ENCODE measurements around the gene MTHFD2.
"Not testable (repeated sequence)": the region's sequence is repeated elsewhere in the genome, so short reads cannot be mapped to it uniquely, and the experiment has no call there.

Gene MTHFD2

DNA sequence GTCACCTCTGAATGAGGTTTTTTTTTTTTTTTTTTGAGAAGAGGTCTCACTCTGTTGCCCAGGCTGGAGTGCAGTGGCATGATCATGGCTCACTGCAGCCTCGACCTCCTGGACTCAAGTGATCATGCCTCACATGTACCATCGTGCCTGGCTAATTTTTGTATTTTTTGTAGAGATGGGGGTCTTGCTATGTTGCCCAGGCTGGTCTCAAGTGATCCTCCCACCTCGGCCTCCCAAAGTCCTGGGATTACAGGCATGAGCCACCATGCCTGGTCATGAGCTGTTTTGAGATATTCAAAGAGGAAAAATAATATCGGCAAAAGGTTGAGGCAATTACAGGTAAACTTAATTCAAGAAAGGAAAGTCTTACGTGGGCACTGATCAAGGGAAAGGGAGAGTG lies 31.4 kb downstream of the MTHFD2 start:
- DNase-seq (ENCODE audit: low read depth), result not testable (repeated sequence)

DNA sequence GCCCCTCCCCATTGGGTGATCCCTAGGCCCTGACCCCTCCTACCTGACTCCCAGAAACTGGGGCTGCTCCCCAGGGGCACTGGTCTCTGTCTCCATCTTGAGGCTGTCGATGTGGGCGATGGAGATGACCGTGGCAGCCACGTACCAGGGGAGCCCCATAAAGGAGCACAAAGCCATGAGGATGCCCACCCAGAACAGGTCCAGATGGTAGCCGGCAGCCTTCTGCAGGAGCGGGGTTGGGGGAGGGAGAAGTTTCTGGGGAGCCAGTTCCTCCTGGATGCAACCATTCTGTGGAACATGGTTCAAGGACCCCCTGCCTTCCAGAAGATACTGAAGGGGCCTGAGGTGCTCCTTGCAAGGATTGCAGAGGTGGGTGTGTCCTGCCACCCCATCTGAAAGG lies 34.0 kb downstream of the MTHFD2 start:
- no peak for DNase-seq (ENCODE audit: low read depth)

DNA sequence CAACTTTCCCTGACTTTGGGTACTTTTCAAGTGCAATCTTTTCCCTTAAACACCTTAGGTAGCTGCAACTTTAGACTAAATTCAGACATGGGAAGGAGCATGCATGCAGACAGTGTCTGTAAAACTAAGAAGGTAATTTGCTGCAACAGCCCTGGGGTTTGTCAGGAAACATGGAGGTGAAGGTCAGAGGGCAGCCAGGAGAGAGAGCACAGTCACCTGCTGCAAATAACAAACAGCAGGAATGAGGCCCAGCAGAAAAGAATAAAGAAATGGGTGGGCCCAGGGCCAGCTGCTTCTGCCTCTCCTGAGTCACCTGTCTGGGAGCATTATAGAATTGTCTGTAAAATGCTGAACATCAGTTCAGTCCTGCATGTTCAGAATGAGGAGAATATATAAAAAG lies 35.2 kb downstream of the MTHFD2 start:
- DNase-seq (ENCODE audit: low read depth), result no peak

DNA sequence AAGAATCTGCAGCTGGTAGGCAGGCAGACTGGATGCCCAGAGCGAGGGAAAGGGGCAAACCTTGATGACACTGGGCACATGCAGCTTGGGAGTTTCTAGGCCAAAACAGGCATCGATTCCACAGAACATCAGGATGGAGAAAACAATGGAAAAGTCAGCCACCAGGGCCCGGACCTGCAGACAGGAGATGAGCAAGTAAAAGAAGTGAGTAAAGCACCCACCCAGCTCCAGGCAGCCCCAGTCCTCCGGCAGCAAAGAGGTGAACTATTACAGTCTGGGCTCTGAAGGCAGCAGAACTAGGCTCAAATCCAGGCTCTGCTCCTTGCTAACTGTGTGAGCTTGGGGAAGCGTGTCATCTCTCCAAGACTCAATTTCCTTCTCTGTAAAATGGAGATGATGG lies 36.6 kb downstream of the MTHFD2 start:
- DNase-seq (ENCODE audit: low read depth), result no peak

DNA sequence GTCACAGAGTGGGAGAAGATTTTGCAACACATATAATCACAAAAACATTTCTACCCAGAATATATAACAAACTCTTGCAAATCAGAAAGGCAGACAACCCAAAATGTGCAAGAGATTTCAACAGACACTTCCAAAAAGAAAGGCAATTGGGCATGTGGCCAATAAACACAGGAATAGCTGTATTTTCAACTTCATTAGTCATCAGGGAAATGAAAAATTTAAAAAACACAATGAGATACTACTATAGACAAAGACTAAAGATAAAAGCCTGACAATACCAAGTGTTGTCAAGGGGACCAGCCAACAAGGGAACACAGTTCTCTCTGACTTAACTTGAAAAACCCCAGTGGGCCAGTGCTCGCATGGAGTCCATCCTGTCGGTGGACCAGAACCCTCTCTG lies 40.5 kb downstream of the MTHFD2 start:
- no peak for DNase-seq (ENCODE audit: low read depth)

DNA sequence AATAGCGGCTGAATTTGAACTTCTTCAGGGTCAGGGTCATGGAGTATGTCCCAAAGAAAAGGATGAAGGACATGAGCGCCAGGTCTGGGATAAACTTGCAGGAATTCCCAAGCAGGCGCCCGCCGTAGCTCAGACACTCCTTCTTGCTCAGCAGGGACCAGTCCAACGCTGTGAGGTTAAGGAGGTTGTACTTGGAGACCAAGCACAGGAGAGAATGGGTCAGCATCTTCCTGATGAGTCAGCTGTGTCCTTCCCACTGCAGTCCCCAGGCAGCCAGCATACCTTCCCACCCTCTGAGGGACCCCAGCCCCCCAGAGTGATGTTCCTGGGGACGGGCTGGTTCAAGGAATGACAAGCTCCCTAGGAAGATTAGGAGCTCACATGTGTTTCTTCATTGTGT lies 40.9 kb downstream of the MTHFD2 start:
- DNase-seq (ENCODE audit: low read depth), result no peak

DNA sequence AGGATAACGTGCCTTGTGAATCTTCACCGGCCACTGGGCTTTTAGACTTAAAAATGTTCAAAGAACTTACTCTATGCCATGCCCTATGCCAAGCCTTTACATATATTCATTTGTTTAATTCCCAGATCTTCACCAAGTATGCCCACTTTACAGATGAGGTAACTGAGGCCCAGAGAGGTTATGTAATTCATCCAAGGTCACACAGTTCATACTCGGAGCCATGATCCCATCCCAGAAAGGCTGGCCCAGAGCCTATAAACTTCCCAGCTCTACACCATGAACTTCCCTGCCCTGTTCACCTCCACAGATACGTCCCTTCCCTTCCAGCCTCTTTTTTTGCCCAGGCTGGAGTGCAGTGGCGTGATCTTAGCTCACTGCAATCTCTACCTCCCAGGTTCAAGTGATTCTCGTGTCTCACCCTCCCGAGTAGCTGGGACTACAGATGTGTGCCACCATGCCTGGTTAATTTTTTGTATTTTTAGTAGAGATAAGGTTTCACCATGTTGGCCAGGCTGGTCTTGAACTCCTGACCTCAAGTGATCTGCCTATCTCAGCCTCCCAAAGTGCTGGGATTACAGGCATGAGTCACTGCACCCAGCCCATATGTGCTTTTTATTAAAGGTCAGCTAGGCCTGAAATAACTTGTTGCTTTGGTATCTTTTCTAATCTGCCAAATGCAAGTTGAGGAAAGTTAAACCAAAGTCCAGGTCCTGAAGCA lies 44.1 kb downstream of the MTHFD2 start:
- no peak for DNase-seq (ENCODE audit: low read depth)

DNA sequence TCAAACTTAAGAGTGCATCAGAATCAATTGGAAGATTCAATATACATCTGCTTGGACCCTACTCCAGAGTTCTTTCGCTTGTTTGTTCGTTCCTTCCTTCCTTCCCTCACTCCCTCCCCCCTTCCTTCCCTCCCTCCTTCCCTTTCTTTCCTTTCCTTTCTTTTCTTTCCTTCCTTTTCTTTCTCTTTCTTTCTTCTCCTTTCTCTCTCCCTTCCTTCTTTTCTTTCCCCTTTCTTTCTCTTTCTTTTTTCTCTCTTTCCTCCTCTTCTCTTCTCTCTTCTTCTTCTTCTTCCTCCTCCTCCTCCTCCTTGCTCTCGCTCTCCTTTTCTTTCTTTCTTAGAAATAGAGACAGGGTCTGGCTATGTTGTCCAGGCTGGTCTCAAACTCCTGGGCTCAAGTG lies 45.9 kb downstream of the MTHFD2 start:
- no peak for DNase-seq (ENCODE audit: low read depth)

DNA sequence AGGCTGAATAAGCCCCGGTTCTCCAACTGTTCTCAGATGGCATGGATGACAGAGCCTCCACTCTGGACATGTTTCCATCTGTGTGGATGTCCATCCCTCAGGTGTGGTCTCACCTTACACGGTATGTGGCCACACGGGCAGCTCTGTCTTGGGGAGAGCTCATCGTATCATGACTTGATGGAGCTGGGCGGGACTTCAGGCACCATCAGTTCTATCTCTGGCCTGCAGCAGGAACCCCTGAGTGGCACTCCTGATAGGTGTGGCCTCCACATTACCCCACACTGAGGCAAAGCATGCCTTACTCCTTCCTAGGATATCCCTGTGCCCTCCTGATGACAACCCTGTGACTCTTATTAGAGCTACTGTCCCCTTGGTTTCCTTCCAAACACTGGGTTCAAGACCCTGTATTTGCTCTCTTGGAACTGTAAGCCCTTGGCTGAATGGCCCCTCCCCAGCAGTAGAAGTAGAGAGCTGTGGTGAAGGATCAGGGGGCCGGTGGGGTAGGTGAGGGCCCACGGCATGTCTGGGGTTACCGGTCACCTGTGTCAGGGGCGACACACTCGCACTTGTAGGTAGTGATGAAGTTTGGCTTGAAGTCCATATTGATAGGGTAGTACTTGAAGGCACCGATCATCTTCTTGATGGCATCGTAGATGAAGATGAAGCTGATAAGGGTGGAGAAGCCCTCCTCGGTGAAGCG lies 48.2 kb downstream of the MTHFD2 start:
- DNase-seq (ENCODE audit: low read depth), result no peak

DNA sequence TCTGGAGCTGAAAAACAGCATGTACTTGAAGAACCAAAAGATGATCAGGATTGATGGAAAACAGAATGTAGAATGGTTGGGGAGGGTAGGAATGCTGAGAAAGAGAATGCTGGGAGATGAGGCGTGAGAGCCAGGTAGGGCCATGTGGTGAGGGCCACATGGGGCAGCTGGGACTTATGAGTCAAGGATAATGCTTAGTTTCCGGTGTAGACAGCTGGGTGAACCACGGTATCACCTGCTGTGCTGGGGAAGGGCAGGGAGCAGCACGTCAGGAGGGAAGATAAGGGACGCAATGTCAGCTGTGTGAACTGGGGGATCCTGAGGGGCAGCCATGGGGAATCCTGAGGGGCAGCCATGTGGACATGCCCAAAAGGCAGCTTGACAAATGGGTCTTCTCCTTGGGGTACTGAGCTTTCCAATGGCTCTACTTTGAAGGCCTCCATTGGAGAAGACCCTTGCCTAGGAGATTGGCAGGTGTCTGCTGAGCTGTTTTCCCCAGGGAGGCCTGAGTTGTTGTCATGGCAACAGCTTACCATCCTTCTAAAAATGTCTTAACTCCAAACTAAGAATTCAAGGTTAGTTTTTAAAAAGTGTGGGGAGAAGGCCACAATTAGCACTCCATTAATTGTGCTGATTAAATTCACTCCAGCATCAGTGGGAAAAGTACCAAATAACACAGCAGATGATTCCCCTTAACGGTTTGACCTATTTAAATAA lies 51.1 kb downstream of the MTHFD2 start:
- DNase-seq (ENCODE audit: low read depth), result no peak

DNA sequence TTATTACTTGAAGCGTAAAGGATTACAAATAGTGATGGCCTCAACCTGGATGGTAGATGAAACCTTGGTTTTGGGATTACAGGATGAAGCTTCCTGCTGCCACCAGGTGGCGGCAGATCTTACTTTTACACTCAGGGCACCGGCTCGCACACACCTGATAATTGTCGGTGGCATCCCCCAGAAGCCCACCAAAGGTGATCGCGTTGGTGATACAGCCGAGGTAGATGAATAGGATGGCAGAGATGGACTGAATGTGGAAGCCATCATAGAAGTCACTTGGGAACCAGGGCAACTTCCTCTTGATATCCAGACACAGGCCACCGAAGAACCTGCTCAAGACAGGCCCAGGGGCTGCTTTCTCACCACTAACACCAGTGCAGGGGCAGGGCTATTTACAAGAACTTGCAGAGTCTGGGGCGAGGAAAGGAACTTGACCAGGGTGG lies 51.8 kb downstream of the MTHFD2 start:
- DNase-seq (ENCODE audit: low read depth), result no peak

DNA sequence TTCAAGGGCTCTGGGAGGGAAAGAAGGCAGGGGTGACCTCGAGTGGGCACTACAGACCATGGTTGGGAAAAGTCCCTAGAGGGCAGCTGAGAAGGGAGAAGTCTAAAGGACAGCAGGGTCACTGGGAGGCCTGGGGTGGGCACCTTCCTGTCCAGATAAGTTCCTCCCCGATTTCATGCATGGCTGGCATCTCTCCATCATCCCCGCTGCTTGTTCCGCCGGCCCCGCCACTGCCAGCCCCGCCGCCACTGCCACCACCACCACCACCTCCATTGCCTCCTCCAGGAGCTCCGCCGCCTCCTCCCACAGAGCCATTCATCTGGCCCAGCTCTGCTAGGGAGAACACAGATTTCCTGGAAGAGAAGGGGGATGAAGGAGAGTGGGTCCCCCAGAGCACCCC lies 53.6 kb downstream of the MTHFD2 start:
- no peak for DNase-seq (ENCODE audit: low read depth)

DNA sequence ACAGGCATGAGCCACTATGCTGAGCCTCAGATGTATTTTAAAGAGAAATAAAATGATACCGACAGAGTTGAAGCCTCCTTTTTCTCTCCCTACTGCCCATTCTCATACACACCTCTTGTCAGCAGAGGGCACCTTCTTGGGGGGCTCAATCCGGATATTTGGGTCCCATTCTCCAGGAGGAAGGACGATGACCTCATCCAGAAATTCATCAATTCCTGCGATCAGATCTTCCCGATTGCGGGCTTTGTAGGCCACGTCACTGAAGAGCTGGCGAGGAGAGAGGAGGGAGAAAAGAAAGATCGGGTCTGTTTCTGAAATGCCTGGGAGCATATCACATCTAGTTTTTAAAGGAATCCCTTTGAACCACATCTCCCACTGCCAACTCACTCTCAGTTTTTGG lies 54.4 kb downstream of the MTHFD2 start:
- no peak for DNase-seq (ENCODE audit: low read depth)

DNA sequence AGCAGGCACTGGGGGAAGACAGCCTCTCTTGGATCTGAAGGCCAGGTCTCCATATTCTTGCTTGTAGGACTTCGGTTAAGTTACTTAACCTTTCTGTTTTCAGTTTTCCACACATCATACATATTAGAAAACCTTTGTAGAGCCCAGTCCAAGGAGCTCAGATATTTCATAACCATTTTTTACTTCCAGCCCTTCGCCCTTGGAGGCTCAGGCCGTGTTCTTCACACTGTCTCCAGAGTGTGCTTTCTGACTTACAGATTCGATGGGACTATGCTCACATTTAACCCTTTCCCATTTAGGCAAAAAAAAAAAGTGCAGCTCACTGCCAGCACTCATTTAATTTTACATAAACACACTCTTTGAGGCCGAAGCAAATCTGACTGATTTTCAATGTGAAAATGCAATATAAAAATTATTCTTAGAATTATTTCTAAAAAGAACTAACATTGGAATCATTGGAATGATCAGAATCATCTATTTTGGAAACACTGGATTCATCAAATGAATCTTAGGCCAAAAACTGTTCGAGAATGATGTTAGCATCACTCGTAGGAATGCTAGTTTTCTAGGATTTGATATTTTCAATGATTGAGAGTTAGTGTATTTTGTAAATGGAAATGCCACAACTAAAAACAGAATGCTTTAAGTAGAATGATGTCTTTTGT lies 55.0 kb downstream of the MTHFD2 start:
- no peak for DNase-seq (ENCODE audit: low read depth)

DNA sequence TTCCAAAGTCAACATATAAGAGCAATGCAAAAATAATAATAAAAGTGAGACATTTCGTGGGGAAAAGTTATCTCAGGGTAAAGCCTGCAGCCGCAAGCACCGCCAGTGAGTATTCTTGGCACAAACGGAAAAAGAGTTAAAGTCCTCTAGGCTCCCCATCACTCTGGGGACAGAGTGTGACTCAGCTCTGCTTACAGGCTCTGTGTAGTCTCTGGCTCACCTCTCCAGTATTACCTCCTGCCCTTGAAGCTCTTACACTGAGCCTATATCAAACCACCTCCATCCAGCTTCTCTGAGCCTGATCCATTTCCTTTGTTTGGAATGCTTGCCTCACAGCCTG lies 55.5 kb downstream of the MTHFD2 start:
- no peak for DNase-seq (ENCODE audit: low read depth)

DNA sequence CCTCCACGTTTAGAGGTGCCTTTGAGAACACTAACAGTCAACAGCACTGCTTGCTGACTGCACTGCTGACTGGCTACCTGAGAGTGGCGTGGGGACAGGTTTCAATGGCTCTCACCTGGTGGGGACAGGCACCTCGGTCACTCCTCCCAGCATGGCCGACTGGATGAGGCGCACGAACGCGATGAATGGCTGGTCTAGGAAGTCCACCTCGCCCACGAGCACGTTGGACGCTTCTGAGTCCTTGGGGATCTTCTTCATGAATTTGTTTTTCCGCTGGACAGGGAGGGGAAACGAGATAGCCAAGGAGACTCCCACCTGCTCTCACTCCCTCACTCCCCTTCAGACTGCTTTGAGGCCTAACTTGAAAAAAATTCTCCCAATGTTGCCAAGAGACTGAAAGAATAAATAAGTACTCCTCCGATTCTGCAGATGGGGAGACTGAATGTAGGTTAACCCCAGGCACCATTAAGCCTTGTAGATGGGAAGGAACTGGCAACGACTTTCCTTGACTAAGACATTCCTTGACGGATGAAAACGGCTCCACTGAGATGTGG lies 57.3 kb downstream of the MTHFD2 start:
- no peak for DNase-seq (ENCODE audit: low read depth)

DNA sequence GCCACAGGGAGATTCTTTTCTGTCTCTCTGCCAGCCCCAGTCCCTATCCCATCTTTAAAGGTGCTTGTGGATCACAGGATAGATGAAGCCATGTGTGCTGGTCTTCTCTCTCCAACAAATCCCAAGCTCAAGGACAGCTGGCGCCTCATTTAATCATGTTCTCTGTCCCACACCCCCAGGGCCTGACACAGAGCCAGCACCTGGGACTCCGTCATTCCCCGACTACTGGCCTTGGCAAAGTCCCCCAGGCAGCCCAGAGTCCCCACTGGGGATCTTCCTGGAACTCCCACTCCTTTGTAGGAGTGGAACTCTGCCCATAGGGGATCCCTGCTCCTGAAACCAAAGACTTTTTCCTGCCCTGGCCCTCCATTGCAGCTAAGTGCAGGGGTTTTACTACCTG lies 60.8 kb downstream of the MTHFD2 start:
- DNase-seq (ENCODE audit: low read depth), result no peak

DNA sequence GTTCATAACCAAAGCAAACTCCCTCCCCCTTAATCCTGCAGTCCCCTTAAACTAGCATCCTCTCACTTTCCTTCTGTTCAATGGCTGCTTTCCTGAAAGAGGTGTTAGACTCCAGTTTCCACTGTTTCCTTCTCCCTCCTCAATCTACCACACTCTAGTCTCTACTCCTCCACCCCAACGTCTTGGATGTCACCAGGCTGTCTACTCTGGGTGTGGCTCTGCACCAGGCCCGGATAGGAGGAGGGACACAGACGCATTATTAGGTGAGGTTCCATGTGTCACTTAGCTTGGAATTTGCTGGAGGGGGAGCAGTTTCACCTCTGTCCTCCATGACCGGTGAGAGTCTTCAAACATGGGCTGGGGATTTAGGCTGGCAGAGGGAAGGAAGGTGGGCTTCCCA lies 61.3 kb downstream of the MTHFD2 start:
- no peak for DNase-seq (ENCODE audit: low read depth)

DNA sequence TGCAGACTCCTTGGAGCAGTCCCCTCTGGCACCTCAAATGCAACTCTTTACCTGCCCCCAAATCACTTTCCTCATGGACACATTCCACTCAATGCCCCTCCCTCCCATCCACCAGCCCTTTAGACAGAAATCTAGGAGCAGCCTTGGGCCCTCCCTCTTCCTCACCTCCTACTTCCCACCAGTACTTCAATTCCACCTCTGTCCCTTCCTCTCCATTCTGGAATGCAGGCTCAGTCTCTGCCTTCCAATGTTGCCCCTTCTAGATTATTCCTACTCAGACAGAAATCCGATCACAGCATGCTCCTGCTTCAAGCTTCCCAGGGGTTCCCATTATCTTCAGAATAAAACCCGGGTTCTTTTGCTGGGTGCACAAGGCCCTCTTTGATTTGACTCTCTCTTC lies 62.1 kb downstream of the MTHFD2 start:
- no peak for DNase-seq (ENCODE audit: low read depth)

DNA sequence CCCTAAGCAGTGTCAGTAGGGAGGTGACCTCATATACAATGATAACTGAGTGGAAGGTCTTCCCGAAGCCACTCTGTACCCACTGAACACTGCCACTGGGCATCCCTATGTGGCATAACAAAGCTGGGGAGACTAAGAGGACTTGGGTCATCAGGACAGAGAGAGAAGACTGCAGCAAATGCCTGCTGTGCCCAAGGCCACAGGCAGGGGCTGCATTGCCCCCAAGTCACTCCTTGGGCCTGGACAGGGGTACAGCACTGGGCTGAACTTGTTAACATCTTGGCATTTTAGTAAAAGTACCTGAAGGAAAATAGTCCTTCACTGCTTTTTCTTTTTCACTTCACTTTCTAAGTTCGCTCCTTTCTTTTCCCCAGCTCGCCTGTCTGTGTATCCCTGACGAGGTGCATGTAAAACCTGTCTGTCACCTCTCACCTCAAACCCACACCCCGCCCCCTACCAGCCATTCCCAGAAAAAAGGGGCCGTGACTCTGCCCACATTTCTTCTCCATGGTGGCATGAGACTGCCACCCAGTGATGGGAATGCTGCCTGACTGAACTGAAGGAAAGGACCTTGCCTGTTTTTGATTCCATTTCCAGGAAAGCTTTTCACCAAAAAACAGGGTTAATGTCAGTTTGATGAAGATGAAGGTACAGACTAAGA lies 62.9 kb downstream of the MTHFD2 start:
- no peak for DNase-seq (ENCODE audit: low read depth)

DNA sequence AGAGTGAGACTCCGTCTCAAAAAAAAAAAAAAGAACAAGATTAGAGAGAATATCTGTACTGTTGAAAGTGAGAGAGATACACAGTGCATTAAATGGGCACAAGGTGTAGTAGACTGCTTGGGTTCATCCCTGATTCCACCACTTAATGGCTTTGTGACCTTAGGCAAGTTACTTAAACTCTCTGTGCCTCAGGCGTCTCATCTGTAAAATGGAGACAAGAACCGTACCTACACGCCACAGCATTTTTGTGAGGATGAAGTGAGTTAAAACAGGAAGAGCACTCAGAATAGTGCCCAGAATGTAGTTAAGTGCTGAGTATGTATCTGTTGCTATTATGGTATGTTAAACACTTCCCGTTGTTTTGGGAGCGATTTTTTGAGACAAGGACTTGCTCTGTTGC lies 64.3 kb downstream of the MTHFD2 start:
- DNase-seq (ENCODE audit: low read depth), result no peak

DNA sequence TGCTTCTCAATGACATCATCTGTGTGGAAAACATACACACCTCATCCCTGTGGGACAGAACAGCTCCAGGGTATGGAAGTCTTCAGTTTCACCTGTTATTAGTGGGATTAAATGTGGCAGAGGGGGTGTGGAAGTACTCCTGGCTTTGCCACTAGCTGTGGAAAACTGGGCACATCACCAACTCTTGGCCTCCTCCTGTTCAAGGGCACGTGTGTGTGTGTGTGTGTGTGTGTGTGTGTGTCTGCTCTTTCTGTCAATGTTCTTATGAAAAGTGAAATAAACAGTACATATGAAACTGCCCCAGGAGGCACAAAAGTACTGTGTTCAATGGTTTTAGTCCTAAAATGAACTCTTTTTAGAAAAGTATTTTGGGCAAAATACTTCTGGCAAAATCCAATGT lies 65.9 kb downstream of the MTHFD2 start:
- no peak for DNase-seq (ENCODE audit: low read depth)
